Measurements from ENCODE around the gene ARFGAP2.

DNA sequence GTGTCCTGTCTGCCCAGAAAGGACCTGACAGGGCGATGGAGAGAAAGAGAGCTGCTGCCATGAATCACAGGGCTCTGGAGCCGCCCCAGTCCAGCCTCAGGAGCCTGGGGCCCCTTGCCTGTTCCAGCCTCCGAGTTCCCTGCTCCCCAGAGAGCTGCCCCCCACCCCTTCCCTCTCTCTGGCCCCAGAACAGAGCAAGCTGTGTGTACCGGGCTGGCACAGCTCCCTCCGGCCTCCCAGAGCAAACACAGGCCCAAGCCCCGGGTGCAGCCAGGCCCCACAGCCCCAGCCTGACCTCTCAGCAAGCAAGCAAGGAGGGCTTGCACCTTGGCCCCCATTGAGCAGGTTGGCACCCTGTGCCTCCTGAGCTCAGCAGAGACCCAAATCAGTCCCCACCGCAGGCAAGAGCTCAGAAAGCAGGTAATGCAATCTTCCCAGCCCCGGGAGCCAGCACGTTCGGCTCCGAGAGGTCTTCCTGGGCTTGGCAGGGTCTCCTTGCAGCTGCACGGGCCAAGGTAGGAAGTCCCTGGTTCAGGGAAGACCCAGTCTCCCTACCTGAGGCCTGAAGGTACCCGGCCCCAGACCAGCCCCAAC, 8.1 kb upstream of the ARFGAP2 start:
- TF ChIP-seq, protein P1, sequence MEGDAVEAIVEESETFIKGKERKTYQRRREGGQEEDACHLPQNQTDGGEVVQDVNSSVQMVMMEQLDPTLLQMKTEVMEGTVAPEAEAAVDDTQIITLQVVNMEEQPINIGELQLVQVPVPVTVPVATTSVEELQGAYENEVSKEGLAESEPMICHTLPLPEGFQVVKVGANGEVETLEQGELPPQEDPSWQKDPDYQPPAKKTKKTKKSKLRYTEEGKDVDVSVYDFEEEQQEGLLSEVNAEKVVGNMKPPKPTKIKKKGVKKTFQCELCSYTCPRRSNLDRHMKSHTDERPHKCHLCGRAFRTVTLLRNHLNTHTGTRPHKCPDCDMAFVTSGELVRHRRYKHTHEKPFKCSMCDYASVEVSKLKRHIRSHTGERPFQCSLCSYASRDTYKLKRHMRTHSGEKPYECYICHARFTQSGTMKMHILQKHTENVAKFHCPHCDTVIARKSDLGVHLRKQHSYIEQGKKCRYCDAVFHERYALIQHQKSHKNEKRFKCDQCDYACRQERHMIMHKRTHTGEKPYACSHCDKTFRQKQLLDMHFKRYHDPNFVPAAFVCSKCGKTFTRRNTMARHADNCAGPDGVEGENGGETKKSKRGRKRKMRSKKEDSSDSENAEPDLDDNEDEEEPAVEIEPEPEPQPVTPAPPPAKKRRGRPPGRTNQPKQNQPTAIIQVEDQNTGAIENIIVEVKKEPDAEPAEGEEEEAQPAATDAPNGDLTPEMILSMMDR (conservative IDR thresholded peaks at IDR 0.05): no peak
- no peak for TF ChIP-seq EZH2 (IDR thresholded peaks at IDR 0.05; ENCODE audit: low read depth)
